Measurements from ENCODE around the gene LAMA4. TPM values are rescaled to one million over a fixed set of nuclear protein-coding genes. Genes with fewer than 3 reads are reported as not detected.
A peak's percentile ranks its signal among the peaks of the same experiment; 100 is the strongest.

LAMA4 gene
- total RNA-seq, 6 experiments from 2014 or later, result 2.9 to 8.3 (median 4.2) TPM

DNA sequence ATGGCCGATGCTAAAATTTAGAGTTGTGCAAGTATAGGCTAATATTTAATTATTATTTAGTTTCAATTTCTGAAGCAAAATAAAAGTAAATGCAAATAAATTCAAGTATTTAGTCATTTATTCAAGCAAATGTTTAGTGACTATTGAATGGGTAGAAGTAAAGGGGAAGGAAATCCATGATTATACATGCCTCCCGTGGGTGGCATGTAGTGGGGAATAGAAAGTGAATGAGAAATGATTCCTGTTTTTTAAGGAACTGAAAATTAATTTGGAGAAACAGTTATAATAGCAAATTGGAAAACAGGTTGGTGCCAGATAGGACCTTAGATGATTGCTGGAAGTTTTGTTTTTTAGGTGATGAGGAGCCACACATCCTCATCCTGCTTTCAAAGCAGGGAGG lies 131.6 kb downstream of the LAMA4 start:
- ATAC-seq (peak in 1 of 4 donors; percentile 17), DNase-seq (no peak)
- no peak for TF ChIP-seq CTCF (IDR thresholded peaks at IDR 0.05)
- TF ChIP-seq POLR2A (IDR thresholded peaks at IDR 0.05), result no peak
- H3K4me3 ChIP-seq, result no peak overlapping the region
- no peaks in the 10 kb centered on the region for H3K9me3 ChIP-seq
- no peaks in the 10 kb centered on the region for H3K27me3 ChIP-seq
- H3K27ac ChIP-seq, result no peak overlapping the region
- H3K4me1 ChIP-seq, result no peaks in the 10 kb centered on the region
- WGBS (ENCODE audit: insufficient coverage, low coverage, low lambda C conversion rate, missing lambda C conversion rate), result 69% methylated on average over 2 of the region's 2 CpGs
- intact Hi-C loops (cut with DNase I), result no loop called here
- no peaks in the 10 kb centered on the region for H3K36me3 ChIP-seq

DNA sequence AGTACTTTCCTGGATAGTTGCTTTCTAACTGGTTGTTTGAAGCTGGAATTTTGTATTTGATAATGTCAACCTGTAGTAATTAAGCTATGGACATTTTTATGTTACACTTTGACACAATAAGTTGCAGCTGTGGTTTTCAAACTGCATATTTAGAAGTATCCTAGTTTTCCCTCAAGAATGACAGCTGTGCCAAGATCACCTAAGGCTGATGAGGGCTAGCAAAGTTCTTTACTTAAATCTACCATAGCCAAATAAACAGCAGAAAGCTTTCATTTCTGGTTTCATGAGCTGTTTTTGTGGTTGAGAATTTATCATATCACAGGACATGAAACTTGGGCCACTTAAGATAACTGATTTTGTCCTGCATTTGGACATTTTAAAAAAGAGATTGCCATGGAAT lies 136.3 kb downstream of the LAMA4 start:
- Histone ChIP-seq H3K4me1 (peaks cover 0 to 31% (median 2%) of the 10 kb centered on the region in 4 donors), H3K36me3 (no peaks in the 10 kb centered on the region), H3K9me3 (no peaks in the 10 kb centered on the region), H3K27me3 (no peaks in the 10 kb centered on the region), H3K4me3 (no peak overlapping the region), H3K27ac (no peak overlapping the region)
- DNase-seq (no peak), ATAC-seq (no peak)
- TF ChIP-seq POLR2A (IDR thresholded peaks at IDR 0.05), result no peak
- no peak for TF ChIP-seq CTCF (IDR thresholded peaks at IDR 0.05)
- intact Hi-C loops (cut with DNase I), result no loop called here

- DNase-seq (no peak), ATAC-seq (no peak)
- 64% methylated on average over 1 of the region's 1 CpG for WGBS (ENCODE audit: insufficient coverage, low coverage, low lambda C conversion rate, missing lambda C conversion rate)
- H3K27ac ChIP-seq, result no peak overlapping the region
- intact Hi-C loops (cut with DNase I), result no loop called here
- H3K36me3 ChIP-seq, result no peaks in the 10 kb centered on the region
- H3K9me3 ChIP-seq, result no peaks in the 10 kb centered on the region
- H3K27me3 ChIP-seq, result no peaks in the 10 kb centered on the region
- no peak overlapping the region for H3K4me3 ChIP-seq
- peaks cover 0 to 31% (median 2%) of the 10 kb centered on the region in 4 donors for H3K4me1 ChIP-seq
- TF ChIP-seq CTCF (IDR thresholded peaks at IDR 0.05) (no peak), POLR2A (IDR thresholded peaks at IDR 0.05) (no peak)
Observed at GRCh38 chr6:112117554-112117953, 136.8 kb downstream of the LAMA4 start.

- TF ChIP-seq CTCF (IDR thresholded peaks at IDR 0.05), result peak in 2 of 4 donors; percentile 4 to 22
- TF ChIP-seq POLR2A (IDR thresholded peaks at IDR 0.05), result no peak
- DNase-seq, result peak; percentile 27 to 68 (median 54)
- ATAC-seq, result peak; percentile 83 to 88 (median 84)
- no peak overlapping the region for H3K4me3 ChIP-seq
- H3K9me3 ChIP-seq, result no peaks in the 10 kb centered on the region
- no peaks in the 10 kb centered on the region for H3K27me3 ChIP-seq
- intact Hi-C loops (cut with DNase I), result no loop called here
- 23% methylated on average over 1 of the region's 1 CpG for WGBS (ENCODE audit: insufficient coverage, low coverage, low lambda C conversion rate, missing lambda C conversion rate)
- no peaks in the 10 kb centered on the region for H3K36me3 ChIP-seq
- peak overlapping the region in 2 of 3 donors; percentile 27 to 31 for H3K27ac ChIP-seq
- peaks cover 0 to 31% (median 2%) of the 10 kb centered on the region in 4 donors for H3K4me1 ChIP-seq
Observed at GRCh38 chr6:112116221-112116620, 138.1 kb downstream of the LAMA4 start.
